CD4-positive, alpha-beta T cell treated with Interleukin-15 for 1 hour (primary cell): ENCODE measurements around the gene CYFIP1.

Experiments used
- DNase-seq: peaks from one replicate; pipeline ENCODE4 v3.0.0-alpha.2; 2020

Gene CYFIP1

DNA sequence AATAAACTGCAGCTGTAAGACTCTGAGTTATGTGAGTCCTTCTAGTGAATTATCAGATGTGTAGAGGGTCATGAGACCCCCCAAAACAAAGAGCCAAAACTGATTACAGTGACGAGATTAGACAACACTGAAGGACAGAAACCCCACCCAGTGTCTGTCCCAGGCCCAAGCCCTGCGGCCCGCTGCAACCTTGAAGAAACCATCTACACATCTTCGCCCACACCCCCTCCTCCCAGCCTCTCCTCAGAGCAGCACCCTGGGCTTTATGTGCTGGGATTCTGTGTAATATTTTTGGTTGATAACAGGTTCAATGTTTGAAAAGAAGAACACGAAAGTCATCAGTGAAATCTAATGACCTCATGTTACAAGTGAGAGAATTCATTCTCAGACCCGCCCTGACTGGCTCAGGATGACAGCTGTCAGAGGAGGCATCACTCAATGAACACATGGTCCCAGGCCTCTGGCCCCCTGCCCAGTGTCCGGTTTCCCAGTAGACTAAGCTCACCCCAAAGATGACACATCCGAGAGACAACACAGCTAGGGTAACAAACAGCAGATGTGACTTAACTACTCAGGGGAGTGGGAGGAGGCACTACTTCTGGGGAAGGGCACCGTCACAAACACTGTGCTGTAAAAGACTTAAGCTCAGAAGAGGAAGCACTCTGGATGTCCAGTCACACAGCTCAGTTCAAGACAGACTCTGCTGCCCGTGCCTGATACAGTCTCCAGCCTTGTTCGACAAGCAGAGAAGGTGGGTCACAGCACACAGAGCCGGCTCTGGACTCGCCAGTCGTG, 92.8 kb downstream of the CYFIP1 start:
- no peak for DNase-seq

DNA sequence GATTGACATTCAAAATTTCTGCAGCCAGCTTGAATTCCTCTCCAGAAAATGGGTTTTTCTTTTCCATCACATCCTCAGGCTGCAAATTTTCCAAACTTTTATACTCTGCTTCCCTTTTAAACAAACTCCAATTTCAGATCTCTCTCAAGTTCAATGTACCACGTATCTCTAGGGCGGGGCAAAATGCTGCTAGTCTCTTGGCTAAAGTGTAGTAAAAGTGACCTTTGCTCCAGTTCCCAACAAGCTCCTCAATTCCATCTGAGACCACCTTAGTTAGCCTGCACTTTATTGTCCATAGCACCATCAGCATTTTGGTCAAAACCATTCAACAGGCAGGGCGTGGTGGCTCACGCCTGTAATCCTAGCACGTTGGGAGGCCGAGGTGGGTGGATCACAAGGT, 95.0 kb downstream of the CYFIP1 start:
- DNase-seq = no peak

- no peak for DNase-seq
Observed at GRCh38 chr15:22884344-22884743, 95.8 kb downstream of the CYFIP1 start.

DNA sequence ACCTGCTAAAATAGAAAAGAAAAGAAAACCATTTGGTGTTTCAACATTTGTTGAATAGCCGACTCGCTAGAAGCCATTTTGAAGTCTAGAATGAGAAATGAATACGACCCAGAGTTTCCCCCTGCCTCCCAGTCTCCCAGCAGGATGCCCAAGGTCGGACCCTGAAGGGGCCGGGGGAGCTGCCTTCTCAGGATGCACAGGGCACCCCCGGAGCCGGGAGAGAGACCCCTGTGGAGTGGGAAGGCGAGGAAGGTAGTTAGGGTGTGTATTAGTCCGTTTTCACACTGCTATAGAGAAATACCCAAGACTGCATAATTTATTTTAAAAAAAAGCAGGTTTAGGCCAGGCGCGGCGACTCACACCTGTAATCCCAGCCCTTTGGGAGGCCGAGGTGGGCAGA, 97.0 kb downstream of the CYFIP1 start:
- DNase-seq = no peak

DNA sequence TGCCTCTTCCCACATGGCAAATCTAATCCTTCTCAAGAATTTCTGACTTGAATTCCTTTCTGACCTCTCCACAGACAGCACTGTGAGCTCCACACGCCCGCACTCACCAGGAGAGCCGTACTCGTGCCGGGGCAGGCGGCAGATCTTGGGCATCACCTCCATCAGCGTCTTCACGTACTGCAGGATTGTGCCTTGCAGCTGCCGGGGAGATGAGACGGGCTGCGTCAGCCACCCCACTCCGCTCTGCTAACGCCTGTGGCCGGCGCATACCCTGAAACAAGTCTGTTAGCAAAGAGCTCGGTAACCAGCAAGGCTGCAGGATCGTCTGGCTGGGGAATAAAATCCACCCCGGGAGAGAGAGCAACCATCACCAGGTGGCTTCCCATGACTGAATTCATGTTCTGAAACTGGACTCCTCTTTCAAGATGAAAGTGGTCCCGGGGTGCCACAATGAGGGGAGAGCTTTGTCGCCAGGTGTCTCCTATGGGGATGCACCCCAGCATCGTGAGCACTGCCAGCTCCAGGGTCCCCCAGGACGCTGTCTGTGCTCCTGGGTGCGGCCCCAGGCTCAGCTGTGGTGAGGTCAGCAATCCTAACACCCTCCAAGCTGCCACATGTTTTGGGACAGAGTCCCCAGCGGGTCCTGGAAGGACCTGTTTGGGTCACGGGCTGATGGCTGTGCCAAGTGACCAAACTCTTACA, 98.3 kb downstream of the CYFIP1 start:
- DNase-seq = no peak

DNA sequence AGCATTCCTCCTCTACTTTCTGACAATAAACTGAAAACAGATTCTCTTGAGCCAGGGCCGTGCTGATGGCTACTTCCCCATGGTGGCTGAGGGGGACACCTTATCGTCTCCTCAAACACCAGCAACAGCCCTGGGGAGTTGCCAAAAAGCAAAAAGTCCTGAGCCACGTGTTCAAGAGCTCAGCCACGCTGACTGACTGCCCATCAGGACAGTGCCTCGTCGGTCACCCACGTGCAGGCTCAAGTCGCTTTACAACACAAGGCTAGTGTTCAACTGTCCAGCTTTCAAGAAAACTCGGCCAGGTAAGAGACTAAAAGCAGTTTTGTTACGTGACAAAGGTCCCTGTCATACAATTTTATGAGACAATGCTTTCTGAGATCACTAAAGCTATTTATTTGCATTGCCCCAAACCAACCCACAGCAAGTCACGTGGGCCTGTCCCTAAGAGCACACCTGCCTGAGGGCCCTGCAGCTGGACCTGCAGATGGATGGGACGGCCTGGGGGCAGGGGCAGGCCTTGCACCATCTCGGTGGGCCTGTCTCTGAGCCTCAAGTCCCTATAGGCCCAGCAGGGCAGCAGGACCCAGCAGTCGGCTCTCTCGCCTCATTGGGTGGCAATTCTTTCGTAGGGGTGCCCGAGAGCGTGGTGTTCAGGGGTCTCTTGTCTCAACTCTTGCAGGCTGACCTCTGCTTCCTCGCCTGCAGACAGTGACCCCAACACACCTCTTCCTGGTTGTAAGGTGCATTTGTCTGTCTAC, 99.0 kb downstream of the CYFIP1 start:
- DNase-seq = no peak

DNA sequence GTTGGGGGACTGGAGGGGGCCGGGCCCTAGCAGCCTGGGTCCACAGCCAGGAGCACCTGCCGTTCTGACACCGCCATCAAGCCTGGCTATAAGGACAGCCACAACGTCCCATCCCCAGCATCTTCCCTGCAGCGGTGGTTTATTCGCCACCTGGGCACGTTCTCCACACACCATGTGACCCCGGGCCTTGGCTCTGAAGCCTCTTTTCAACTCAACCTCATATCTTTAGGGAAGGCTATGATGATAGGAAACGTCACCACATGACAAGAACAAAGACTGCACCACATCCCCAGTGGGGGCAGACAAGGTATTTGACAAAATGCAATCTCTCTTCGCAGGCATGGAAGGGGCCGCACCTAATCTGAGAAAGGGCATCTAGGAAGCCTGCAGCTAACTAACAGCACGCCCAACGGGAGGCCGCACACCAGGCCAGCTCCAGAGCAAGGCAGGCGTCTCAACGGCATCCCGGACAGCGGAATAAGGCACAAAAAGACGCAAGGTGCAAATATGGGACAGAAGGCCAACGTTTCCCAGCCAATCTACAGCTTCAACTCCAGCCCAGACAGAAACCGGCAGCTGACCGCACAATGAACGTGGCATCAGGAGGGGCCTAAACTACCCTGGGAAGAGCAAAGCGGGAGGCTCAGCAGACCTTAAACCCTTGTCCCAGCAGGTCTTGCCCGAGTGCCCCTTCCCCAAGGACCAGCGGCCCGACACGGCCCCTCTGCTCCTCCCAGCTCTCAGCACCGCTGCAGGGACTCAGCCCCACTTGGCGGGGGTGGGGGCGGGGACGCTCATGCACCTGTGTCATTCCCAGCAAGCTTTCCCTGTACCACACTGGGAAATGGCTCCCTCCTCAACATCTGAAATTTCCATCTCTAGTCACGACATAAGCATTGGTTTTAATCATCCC, 99.8 kb downstream of the CYFIP1 start:
- no peak for DNase-seq

DNA sequence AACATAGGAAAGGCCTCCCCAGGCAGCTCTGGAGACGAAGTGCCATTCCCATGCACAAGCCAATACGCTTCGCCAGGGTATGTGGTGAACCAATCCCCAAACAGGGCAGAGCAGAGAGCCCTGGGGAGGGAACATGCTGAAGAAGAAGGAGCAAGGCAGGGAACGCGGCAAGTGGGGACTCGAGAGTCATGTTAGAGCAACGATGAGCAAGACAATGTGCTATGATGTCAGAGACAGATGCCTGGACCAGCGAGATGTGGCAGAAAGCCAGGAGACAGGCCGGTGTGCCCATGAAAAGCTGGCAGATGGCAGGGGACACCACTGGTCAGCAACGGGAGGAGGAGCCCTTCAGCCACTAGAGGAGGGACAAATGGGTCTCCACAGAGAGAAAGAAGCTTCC, 102.1 kb downstream of the CYFIP1 start:
- no peak for DNase-seq

- no peak for DNase-seq
Observed at GRCh38 chr15:22877607-22878006, 102.6 kb downstream of the CYFIP1 start.

DNA sequence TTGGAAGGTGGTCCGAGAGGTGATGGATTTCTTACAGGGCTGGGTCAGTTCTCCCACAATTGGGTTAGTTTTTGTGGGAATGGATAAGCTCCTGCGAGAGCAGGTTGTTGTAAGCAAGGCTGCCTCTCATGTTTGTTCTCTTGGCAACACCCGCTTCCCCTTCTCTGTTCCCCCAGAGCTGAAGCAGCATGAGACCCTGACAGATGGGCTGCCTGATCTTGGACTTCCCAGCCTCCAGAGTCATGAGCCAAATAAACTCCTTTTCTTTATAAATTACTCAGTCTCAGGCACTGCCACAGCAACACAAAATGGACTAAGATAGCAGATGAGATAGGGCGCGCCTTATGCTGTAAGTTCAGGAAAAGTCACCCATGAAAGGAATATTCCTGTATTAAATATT, 103.1 kb downstream of the CYFIP1 start:
- no peak for DNase-seq

DNA sequence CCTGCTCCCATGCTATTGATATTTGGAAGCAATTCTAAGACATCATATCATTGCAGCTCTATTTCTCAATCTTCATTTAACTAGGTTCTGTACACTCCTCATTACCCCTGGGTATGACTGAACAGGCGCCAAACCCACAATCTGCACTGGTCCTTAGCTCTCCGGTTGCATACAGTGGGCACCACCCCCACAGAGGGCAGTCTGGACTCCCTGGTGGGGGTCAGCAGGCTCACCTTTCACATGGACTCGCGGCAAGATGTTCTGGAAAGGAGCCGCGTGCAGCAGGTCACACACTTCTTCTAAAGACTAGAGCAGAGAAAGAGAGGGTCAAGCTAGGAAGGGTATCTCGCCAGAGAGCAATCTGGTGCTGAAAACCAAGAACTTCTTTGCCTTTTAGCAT, 105.2 kb downstream of the CYFIP1 start:
- no peak for DNase-seq

DNA sequence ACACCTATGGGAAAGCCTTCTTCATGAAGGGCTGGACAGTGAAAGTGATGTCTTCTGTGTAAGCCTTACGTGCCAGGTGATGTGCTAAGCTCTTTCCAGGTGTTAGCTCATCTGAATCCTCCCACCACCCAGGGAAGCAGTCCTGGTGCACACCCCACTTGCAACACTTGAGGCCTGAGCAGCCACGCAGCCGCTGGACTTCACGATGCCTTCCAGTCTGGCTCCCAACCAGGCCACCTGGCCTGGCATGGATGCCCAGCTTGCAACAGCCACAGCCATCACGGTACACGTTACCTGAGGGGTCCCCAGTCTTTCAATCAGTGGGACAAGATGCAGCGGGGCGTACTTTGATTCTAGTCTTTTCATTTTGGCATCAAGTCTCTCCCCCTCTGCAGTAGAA, 105.9 kb downstream of the CYFIP1 start:
- no peak for DNase-seq

DNA sequence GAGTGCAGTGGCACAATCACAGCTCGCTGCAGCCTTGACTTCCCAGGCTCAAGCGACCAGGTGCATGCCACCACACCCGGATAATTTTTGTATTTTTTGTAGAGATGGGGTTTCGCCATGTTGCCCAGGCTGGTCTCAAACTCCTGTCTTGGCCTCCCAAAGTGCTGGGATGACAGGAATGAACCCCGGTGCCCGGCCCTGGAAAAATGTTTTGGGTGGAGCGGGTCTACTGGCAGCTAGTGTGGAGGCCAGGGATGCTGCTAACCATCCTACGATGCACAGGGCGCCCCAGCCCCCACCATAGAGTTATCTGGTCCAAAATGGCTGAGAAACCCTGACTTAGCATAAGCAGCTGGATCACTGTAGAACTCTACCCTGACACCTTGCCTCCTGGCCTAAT, 106.3 kb downstream of the CYFIP1 start:
- no peak for DNase-seq

- DNase-seq = no peak
Observed at GRCh38 chr15:22872936-22873701, 107.0 kb downstream of the CYFIP1 start.

DNA sequence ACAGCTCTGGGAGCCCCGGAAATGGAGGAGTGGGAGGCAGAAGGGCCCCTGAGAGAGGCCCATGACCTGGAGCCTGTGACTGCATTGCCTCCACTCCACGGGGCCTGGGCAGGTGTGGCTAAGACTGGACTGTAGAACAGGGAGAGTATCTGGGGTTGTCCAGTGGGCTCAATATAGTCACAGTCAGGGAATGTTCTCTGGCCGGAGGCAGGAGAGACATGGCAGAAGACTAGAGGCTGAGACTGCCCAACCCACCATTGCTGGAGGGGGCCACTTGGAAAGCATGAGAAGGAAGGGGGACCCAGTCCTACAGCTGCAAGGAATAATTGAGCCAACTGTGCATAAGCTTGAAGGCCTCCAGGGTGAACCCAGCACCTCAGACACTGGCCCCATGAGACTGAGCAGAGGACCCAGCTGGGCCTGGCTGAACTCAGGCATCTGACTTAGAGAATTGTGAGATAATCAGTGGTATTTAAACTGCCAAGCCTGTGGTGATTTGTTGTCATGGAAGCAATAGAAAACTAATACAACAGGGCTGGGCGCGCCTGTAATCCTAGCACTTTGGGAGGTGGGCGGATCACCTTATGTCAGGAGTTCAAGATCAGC, 108.6 kb downstream of the CYFIP1 start:
- no peak for DNase-seq

GRCh38 chr15:22870865-22871264, 109.3 kb downstream of the CYFIP1 start:
- DNase-seq = no peak

GRCh38 chr15:22869856-22870255, 110.3 kb downstream of the CYFIP1 start:
- no peak for DNase-seq

GRCh38 chr15:22868928-22869327, 111.2 kb downstream of the CYFIP1 start:
- no peak for DNase-seq

DNA sequence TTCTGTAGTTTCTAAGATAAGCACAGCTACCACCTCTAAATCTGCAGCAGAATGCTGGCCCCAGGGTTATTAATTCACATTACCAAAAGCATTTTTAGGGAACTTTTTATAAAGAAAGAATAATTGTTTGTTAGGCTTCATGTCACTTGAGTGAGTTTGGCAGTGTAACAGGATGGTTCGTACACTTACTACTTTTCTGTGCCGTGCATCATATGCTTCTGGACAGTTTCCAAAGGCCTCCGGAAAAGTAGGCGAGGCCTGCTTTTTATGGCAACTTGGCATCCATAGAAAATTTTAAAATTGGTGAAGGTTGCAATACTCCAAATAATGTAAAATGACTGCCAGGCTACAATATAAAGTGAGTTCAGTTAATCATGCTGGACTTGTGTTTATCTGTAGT, 111.7 kb downstream of the CYFIP1 start:
- no peak for DNase-seq

DNA sequence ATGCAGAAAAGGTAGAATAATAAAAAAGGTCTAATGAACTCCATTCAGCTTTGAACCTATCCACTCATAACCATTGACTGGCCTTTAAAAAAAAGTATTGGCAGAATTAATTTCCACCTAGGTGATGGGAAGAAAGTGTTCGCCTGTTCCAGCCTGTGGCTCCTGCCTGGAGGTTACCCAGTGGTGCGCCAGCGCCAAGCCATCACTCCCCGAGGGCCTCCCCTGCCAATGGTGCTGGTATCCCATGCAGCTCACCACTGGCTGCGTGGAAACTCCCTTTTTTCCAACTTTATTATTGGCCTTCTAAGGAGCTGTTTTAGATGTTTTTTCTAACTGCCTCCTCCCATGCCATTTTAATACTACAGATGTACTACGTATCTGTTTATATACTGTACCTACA, 112.3 kb downstream of the CYFIP1 start:
- no peak for DNase-seq

DNA sequence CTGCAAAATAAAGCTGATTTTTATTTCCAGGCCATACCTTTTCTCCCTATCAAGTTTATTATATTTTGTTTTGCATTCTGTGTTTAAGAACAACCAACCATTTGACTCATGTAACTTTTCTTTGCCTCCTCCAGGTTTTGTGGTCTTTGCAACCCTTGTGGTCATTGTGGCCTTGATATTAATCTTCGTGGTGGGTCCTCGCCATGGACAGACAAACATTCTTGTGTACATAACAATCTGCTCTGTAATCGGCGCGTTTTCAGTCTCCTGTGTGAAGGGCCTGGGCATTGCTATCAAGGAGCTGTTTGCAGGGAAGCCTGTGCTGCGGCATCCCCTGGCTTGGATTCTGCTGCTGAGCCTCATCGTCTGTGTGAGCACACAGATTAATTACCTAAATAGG, 114.1 kb downstream of the CYFIP1 start:
- no peak for DNase-seq

DNA sequence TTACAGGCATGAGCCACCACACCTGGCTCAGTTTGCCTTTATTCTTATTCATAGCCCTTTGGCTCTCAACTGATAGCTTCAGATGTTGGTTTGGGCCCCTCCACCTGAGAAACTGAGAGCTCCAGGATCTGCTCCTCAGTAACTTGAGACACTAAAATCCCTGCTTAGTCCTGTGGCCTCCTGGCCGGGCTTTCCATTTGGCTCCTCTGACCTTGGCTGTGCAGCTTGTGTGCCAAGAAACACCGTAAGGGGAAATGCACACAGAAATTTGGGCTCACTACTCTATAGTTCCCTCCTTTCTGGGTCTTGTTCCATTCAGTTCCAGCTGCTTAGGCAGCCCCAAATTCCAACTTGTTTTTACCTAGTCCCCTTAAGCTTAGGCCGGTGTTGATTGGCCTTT, 116.8 kb downstream of the CYFIP1 start:
- no peak for DNase-seq
